HK-2 (cell line): Measurements from ENCODE around the gene ALPL.
"Not testable (repeated sequence)": the region's sequence is repeated elsewhere in the genome, so short reads cannot be mapped to it uniquely, and the experiment has no call there.

ENCODE experiments used
- DNase-seq: peaks from one replicate; pipeline ENCODE4 v3.0.0-alpha.2; 2018; ENCODE audit not compliant: unreplicated experiment

ALPL gene

DNA sequence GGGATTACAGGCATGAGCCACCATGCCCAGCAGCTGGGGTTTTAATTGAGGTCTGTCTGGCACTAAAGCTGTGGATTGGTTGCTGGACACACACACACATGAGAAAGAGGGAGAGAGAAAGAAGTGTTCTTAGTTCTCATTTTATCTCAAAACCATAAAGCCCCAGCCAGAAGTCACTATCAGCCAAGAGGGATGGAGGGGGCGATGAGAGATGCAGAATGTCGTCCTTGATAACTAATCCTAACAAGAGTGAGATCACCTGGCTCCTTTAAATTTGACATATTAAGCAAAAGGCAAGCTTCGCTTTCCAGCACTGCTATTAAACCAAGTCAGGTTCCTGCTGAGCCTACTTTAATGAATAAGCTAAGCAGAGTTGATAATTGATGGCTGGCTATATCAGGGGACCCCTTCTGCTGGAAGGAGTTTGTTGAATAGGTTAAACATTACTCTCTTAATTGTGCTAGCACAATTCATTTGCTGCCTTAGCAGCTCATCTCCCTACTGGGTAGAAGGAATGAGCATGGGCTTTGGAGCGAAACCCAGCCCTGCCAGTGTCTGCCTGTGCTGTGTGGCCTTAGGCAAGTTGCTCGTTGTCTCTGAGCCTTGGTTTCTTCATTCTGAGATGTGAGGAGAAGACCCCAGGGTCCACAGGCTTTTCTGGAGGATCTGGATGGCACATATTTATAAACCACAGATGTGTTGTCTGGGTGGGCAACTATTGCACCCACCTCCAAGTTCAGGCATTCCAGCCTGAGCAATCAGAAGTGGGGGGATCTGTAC is 50.8 kb downstream of the ALPL start:
- DNase-seq = no peak

GRCh38 chr1:21560916-21561638 is 51.9 kb downstream of the ALPL start:
- no peak for DNase-seq

DNA sequence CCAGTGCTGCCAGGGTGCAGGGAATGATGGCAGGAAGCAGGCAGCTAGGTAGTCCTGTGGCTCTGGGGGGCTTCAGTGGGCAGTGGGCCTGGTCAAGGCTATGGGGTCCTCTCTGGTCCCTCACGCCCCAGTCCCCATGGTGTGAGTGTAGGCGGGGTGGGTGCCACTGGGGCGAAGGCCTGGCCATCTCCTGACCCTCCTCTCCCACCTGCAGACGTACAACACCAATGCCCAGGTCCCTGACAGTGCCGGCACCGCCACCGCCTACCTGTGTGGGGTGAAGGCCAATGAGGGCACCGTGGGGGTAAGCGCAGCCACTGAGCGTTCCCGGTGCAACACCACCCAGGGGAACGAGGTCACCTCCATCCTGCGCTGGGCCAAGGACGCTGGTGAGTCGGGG is 53.7 kb downstream of the ALPL start:
- no peak for DNase-seq

GRCh38 chr1:21563971-21564370 is 54.7 kb downstream of the ALPL start:
- DNase-seq = no peak

DNA sequence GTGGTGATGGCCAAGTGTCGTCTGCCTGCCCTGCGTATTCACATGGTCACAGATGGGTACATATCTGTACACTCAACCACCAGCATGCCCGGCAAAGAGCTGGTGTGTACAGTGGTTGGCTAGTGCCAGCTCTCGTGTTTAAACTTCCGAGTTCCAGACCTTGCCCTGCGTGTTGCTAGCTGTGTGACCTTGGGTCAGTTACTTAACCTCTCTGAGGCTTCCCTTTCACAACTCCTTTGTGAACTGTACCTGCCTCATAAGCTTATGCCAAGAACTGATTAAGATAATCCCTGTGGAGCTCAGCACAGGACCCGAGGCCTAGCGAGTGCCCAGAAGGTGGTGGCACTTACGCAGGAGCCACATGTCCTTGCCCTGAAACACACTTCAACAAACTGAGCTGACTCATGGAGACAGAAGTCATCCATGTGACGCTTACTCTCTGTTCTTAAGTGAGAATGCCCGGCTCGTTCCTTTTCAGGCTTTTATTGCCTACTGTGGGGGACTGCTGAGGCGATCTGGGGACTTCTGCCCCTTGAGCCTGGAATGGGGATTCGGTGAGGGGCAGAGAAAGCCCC is 55.4 kb downstream of the ALPL start:
- no peak for DNase-seq

DNA sequence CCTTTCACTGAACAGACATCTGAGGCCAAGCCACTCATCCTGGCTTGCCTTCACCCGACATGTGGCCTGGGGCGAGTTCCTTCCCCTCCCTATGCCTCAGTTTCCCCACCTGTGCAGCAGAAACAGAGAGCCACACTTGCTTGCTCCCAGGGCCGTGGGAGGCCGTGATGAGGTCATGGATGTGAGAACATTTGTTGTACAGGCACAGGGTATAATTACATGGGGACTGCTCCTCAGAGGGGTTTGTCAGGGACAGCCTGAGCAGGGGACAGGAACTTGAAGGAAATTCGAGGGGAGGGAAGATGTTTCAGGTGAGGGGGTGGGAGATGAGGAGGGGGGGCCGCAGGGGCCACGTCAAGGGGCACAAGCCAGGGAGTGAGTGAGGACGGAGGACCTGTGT is 56.1 kb downstream of the ALPL start:
- DNase-seq = no peak

GRCh38 chr1:21566361-21566760 is 57.1 kb downstream of the ALPL start:
- DNase-seq = not testable (repeated sequence)

- DNase-seq = no peak
Observed at GRCh38 chr1:21567241-21568005, 58.2 kb downstream of the ALPL start.

DNA sequence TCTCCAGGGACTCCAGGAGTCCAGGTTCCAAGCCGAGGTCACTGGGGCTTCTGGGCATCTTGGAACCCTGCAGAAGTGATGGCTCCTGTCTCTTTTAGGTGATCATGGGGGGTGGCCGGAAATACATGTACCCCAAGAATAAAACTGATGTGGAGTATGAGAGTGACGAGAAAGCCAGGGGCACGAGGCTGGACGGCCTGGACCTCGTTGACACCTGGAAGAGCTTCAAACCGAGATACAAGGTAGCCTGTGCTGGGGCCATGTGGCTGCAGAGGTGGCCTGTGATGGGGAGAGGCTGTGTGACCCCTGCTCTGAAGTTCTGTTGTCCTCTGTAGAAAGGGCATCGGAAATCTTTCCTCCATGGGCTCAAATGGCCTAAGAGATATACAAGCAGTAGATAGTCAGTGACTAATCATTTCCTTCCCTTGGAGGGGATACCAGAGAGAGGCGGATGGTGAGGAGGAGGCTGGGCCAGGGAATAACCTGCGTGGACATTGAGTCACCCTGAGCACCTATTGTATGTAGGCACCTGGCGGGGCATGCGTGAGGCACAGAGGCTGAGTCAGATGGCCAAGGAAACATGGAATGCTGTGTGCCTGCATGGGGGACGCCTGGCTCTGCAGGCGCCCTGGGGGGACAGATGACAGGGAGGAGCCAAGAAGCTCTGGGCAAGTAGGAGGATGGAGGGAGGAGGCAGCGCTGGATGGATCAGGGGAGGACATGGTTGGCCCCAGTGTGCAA is 59.0 kb downstream of the ALPL start:
- no peak for DNase-seq

DNA sequence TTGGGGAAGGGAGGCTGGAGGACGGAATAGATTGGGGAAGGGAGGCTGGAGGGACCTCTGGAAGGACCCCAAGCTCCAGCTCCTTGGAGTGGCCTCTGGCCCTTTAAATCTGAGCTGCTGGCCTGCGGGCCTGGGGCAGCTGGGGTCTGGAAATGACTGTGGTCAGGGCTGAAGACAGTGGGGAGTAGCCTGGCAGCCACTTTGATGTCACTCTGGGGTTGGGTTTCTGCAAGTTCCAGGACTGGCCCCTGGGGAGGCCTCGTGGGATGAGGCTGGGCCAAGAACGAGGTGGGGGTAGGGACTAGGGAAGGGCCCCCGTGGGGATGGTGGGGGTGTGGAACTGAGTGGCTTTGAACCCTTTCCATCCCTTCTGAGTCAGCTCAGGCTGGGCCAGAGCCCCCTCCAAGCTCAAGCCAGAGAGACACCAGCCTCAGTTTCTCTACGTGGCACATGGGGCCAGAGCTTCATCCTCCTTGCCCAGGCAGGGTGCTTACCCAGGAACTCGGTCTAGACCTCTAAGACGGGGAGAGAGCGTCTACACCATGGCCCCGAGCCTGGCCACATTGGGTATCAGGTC is 59.7 kb downstream of the ALPL start:
- no peak for DNase-seq

DNA sequence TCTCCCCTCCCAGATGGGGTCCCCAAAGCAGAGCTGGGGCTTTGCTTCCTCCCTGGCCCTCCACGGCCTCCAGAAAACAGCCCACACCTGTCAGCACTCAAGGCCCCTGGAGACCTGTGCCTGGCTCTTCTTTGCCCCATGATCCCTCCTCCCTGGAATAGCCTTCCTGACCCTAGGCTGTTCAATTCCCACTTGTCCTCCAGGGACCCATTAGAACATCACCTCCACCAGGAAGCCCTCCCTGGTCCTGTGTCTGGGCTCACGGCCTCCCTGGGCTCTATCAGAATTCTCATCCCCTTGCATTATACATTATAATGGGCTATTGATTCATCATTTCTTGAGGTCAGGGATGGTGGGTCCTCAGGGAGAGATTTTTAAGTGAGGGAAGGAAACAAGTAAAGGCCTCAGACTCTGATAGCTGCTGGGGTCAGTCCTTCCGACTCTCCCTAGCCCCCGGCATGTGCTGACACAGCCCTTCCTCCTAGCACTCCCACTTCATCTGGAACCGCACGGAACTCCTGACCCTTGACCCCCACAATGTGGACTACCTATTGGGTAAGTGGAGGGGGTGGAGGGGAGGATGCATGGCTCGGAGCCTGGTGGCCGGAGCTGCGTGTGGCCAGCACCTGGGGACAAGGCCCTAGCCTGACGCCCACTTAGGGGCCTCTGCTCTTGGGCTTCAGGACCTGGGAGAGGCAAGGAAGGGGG is 60.8 kb downstream of the ALPL start:
- no peak for DNase-seq

- DNase-seq = no peak
Observed at GRCh38 chr1:21570528-21570875, 61.3 kb downstream of the ALPL start.

DNA sequence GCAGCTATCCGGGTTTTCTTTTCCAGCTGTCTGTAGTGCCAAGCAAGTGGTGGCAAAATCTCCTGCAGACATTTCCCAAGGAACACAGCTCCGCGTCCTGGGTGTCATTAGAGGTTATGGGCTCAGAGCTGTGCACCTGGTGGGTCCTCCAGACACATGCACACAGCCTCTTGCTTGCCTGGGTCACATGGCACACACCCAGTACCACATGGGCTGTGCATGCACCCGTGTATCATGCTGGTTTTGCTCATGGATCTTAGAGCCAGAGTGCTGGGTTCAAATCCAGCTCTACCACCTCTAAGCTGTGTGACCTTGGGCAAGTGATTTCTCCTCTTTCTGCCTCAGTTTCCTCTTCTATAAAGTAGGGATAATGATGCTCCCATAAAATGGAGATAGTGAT is 61.7 kb downstream of the ALPL start:
- no peak for DNase-seq

- no peak for DNase-seq
Observed at GRCh38 chr1:21572221-21572620, 63.0 kb downstream of the ALPL start.

GRCh38 chr1:21572735-21573277 is 63.6 kb downstream of the ALPL start:
- DNase-seq = no peak

DNA sequence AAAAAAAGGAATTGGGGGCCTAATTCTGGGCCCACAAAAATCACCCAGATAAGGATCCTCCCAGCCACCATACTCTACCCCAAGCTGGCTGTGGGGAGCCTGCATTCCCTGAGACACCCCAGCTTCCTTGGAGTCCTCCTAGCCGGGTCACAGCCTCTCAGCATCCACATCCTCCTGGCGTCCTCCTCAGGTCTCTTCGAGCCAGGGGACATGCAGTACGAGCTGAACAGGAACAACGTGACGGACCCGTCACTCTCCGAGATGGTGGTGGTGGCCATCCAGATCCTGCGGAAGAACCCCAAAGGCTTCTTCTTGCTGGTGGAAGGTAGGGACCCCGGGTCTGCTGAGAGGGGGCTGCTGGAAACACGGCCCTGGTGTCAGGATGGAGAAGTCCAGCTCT is 64.3 kb downstream of the ALPL start:
- DNase-seq = no peak

DNA sequence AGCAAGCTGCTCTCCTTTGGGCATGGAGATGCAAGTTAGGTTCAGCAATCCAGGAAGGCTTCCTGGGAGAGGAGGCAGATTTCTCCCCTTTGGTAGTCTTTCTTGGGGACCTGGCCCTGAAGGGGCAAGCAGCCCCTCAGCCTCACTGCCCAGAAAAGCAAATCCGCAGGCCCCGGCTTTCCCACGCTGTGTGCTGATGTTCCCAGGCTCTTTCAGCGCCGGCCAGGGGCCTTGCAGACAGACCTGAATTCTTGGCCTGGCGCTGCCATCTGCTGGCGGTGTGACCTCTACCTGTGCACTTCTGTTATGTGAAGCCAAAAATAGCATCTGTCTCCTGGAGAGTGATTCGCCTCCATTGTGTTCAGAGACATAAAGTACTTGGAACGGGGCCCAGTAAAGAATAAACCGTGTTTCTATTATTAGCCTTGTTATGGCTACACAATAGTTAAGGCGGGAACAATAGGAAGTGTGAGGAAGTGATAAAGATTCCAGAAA is 64.8 kb downstream of the ALPL start:
- DNase-seq = peak; percentile 60

- peak; percentile 47 for DNase-seq
Observed at GRCh38 chr1:21574466-21575151, 65.4 kb downstream of the ALPL start.

DNA sequence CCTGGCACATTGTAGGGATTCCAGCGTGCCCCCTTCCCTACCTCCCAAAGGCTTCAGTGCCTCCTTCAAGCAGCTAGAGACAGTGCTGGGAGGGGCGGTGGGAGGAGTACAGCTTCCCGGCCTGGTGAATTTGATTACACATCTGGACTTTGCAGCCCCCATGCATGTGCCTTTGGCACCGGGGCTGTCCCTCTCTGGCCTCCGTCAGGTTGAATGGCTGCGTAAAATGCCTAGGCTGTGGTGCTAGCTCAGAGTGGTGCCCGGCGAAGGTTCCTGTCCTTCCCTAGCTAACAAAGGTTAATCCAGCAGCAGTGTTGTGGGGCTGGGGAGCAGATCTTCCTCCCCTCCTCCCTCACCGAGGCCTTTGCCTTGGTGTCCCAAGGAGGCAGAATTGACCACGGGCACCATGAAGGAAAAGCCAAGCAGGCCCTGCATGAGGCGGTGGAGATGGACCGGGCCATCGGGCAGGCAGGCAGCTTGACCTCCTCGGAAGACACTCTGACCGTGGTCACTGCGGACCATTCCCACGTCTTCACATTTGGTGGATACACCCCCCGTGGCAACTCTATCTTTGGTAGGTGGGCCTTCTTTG is 66.2 kb downstream of the ALPL start:
- no peak for DNase-seq
